ENCODE measurements around the gene HSF5.

DNA sequence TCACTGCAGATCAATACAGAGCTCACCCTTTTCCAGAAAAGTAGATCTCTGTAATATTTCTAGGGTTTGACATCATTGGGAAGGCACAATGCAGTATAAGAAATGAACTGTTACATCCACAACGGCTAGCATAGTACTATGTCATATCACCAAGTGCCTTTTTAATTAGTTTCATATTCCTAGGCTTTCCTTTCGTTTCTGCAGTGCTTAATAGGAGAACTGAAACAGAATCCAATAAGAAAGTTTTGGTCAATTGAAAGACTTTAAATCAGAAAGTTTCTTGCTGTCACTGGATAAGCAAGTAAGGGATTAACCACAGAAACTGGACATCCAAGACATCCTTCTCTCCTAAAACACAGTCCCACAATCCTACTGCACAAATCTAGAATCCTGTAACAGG is 67.4 kb downstream of the HSF5 start:
- TF ChIP-seq, protein P1, sequence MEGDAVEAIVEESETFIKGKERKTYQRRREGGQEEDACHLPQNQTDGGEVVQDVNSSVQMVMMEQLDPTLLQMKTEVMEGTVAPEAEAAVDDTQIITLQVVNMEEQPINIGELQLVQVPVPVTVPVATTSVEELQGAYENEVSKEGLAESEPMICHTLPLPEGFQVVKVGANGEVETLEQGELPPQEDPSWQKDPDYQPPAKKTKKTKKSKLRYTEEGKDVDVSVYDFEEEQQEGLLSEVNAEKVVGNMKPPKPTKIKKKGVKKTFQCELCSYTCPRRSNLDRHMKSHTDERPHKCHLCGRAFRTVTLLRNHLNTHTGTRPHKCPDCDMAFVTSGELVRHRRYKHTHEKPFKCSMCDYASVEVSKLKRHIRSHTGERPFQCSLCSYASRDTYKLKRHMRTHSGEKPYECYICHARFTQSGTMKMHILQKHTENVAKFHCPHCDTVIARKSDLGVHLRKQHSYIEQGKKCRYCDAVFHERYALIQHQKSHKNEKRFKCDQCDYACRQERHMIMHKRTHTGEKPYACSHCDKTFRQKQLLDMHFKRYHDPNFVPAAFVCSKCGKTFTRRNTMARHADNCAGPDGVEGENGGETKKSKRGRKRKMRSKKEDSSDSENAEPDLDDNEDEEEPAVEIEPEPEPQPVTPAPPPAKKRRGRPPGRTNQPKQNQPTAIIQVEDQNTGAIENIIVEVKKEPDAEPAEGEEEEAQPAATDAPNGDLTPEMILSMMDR (IDR thresholded peaks at IDR 0.05; ENCODE audit: insufficient read depth, low read length): no peak
- TF ChIP-seq POLR2AphosphoS5 (IDR thresholded peaks at IDR 0.05; ENCODE audit: low read depth): no peak

Measured in HL-60 (cell line).